Fibroblast of skin of left quadriceps (primary cell): ENCODE results near the gene CELF1.

Experiments used
- DNase-seq, 2 experiments: peaks; one replicate each; pipeline ENCODE4 v3.0.0-alpha.2; 2013; ENCODE audit warnings: low read depth in 2 of 2

Gene CELF1

GRCh38 chr11:47552566-47553405, at the start of gene CELF1:
TSS of gene CELF1 (minus strand) at chr11:47553132. CDS start at chr11:47499523, 53,609 bp downstream.
- DNase-seq = peak; percentile 78 to 80

- no peak for DNase-seq
Observed at GRCh38 chr11:47599902-47600301, 47.0 kb upstream of the CELF1 start.

GRCh38 chr11:47595967-47596366, 43.0 kb upstream of the CELF1 start:
- no peak for DNase-seq

- DNase-seq = no peak
Observed at GRCh38 chr11:47595029-47595428, 42.1 kb upstream of the CELF1 start.

GRCh38 chr11:47593934-47594855, 41.3 kb upstream of the CELF1 start, which contains the start of gene C1QTNF4:
TSS of gene C1QTNF4 (minus strand) at chr11:47594411. CDS start at chr11:47590810, 3,601 bp downstream.
- DNase-seq = no peak

DNA sequence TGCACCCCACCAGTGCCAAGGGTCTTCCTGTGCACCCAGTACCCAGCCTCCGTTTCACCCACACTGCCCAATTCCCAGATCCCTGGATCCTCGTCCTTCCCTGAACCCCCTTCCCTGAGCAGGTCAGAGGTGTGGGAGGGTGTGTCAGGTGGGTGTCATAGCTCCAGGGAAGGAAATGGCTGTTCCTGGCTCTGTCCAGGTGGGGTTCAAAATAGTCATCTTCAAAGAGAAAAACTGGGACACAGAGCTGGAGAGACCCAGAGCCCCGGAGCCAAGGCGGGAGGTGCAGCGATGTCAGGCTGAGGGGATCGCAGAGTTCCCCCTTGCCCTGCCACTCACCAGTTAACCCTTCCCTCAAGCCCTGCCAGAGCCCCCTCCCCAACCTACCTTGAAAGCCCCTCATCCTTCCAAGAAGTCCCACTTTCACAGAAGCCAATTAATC, 40.6 kb upstream of the CELF1 start:
- DNase-seq = no peak

DNA sequence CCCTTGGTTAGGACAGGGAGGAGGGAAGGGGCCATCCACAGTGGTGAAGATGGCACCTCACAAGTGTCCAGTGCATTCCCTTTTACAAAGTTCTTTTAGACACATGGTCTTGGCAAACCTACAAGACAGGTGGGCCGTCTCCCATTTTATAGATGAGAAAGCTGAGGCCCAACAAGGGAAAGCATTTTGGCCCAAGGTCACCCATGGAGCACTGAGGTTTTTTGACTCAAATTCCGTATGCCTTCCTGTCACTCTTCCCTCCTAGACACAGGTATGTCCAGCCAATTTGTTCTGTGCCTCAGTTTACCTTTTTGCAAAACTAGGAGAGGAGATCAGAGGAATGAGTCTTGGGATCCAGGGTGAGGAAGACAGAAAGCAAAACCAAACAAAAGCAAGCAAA, 40.0 kb upstream of the CELF1 start:
- DNase-seq = no peak

GRCh38 chr11:47592251-47592650, 39.3 kb upstream of the CELF1 start:
- no peak for DNase-seq

GRCh38 chr11:47591764-47592163, 38.8 kb upstream of the CELF1 start:
- DNase-seq = no peak

DNA sequence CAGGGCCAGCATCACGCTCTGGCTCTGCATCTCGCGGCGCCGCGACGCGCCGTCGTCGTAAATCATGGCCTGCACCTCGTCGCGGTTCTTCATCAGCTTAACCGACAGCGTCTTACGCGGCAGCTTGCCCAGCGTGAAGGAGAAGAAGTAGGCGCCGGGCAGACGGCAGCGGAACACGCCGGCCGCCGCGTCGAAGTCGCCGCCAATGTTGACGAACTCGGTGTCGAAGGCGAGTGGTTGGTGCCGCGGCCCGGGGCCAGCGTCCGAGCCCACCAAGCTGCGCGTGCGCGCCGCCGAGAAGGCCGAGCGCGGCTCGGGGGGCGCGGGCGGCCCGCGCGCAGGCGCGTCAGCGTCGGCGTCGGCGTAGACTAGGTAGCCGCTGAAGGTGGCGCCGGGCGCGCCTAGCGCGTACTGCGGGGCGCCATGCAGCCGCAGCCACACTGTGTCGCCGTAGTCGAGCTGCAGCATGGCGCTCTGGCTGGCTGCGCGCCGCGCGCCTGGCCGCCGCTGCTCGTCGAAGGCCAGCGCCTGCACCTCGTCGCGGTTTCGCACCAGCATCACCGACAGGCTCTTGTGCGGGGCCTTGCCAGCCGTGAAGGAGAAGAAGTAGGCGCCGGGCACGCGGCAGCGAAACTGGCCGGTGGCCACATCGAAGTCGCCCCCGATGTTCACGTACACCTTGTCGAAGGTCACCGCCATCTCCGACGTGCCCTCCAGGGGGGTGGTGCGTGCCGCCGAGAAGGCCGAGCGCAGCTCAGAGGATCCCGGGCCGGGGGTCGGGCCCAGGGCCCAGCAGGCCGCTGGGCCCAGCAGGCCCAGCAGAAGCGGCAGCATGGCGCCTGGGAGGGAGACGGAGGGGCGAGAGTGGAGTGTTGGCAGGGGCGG, 37.3 kb upstream of the CELF1 start:
- DNase-seq = no peak

DNA sequence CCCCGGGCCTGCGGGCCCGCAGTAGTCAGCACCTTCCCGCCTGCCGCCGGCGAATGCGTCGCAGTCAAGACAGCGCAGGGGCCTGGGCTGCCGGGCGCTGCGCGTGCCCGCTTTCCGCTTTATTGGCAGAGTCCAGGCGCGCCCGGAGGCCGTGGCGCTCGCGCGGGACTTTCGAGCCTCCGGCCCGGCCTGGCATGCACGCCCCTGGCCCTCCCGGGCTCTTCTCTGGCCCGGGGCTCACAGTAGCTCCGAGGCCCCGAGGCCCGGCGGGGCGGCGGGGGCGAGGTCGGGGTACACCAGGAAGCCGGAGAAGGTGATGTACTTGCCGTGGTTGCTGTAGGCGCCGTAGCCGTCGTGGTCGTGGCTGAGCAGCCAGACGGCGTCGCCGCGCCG, 36.6 kb upstream of the CELF1 start:
- DNase-seq = no peak

DNA sequence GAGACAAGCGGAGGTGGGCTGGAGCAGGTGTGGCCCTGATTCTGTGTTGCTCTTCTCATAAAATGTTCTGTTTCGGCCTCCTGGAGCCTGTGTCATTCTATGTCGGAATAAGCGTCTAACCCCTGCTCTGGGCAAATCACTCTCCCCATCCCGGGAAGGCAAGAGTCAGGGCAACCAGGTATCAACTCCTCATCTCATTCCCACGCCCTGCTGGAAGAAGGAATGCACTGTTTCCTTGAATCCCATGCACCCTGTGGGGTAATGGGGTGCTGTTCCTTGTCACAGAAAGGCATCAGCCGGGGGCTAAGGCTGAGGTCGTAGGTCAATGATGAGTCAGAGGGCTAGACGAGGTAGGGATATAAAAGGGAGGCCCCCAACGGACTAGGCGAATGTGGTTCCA, 36.2 kb upstream of the CELF1 start:
- DNase-seq = no peak

DNA sequence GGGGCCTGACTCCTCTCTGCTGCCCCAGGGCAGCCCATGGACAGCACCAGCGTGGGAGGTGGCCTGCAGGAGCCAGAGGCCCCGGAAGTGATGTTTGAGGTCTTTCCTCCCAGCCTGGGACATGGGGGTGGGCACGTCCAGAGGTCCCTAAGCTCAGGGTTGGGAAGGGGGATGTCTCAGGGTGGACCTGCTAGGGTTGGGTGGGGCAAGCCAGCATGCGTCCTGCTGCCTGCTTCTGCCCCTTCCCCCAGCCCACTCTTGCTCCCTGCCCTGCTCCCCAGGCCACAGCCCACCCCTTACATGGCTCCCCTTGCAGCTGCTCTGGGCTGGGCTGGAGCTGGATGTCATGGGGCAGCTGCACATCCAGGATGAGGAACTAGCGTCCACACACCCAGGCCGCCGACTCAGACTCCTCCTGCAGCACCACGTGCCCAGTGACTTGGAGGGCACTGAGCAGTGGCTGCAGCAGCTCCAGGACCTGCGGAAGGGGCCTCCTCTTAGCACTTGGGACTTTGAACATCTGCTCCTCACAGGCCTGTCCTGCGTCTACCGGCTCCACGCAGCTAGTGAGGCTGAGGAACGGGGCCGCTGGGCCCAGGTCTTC, 34.9 kb upstream of the CELF1 start:
- no peak for DNase-seq

DNA sequence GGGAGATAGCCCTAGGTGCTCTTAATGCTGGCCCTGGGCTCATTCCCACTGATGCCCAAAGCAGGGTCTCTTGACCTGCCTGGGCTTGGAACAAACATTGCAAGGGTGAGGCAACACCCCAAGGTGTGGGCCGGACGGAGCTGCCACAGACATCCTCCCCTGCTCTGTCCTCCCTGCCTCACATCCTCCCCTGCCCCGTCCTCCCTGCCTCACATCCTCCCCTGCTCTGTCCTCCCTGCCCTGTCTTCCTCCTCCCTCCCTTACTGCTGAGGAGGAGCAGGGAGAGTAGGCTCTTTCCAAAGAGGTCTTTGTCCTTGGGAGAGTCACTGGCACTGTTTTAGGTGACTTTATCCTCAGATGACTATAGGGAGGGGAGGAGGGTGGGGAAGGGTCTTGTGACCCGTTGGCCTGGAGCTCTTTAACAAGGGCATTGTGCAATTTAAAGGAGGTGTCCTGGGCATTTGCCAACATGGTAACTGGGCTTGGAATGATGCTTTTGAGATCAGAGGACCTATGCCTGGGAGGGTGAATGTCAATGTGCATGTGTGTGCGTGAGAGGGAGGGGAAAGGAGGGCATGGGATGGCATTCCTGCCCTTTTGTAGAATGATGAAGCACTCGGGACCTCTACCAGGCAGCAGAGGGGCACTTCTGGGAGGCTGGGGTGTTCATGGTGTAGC, 34.2 kb upstream of the CELF1 start:
- no peak for DNase-seq

DNA sequence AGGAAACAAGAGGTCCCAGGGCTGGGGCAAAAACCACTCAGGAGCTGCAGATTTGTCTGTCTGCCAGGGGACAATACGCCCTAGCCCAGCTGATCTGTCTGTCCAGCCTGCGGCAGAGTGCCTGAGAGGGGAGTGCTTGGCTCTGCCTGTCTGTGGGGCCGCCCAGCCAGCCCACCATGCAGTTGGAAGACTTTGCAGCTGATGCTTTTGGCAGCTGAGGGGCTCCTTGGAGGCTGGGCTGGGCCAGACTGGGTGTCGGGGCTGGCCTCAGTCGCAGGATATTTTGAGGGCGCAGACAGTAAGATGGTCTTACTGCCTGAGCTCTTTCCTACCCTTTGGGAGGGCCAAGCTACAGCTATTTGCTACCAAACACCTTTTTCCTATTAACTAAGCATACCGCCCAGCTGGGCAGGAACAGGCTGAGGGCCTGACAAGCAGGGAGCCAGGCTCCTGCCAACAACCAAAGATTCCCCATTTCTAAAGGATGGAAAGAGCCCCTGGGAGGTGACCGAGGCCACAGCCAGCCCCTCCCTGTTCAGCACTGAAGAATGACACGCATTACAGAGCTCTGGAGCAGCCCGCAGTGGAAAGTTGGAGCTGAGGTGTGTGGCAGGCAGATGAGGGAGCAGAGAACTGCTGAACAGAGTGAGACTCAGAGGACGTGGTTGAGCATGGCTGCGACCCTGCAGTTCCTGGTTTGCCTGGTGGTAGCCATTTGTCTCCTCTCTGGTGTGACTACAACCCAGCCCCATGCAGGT, 33.3 kb upstream of the CELF1 start, which contains the start of gene FAM180B:
Gene FAM180B (plus strand): TSS at position 581 of the 758 bp plus-strand sequence. CDS start 91 bp downstream, at position 672.
- DNase-seq = no peak

- DNase-seq = no peak
Observed at GRCh38 chr11:47583844-47584243, 30.9 kb upstream of the CELF1 start.

GRCh38 chr11:47578524-47579494, 25.9 kb upstream of the CELF1 start, which contains the start of the genes KBTBD4 and NDUFS3:
TSS of gene KBTBD4 (minus strand) at chr11:47578970. CDS start at chr11:47578951, 19 bp downstream.
TSS of gene NDUFS3 (plus strand) at chr11:47579074. CDS start at chr11:47579092, 18 bp downstream.
- peak; percentile 74 to 76 for DNase-seq

DNA sequence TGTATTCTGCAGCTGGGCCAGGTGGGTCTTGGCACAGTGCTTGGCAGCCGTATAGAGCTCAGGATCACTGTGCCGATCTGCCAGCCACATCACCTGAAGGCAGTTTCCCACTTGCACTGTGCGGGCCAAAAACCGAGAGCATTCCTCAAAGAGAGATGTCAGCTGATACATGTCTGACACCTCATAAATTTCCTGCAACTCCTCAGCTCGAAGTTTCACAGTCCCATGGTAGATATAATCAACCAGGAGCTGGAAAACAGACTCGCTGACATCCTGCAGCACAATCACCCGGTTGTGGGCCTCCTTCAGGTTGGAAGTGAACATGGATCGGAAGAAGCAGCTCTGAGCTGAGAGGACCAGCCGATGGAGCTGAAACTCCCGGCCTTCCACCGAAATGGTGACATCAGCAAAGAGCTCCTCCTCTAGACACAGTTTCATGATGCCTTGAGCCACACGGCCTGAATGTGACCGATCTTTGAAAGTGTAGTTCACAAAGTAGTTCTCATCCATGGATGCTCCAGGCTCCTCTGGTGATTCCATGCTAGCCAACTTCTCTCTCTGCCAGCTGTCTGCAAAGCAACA, 24.6 kb upstream of the CELF1 start:
- no peak for DNase-seq
